ENCODE results near the gene GLDC.
"Not testable (repeated sequence)": the region's sequence is repeated elsewhere in the genome, so short reads cannot be mapped to it uniquely, and the experiment has no call there.

The GLDC gene

GRCh38 chr9:6645355-6646292, at the start of gene GLDC:
TSS of gene GLDC (minus strand) at chr9:6645729. CDS start at chr9:6645499, 230 bp downstream.
- in situ Hi-C loops (cut with HindIII; ENCODE audit: low pct_unique_long_range_greater_than_20kb, low sequenced_read_pairs): no loop called here
- DNase-seq (ENCODE audit: low read depth in 1 of 2, low spot score in 1 of 2): peak; percentile 90 to 94
- no peak for TF ChIP-seq JUND (IDR thresholded peaks at IDR 0.05; ENCODE audit: low read depth)

GRCh38 chr9:6692881-6693361, 47.4 kb upstream of the GLDC start:
- TF ChIP-seq JUND (IDR thresholded peaks at IDR 0.05; ENCODE audit: low read depth): no peak
- in situ Hi-C loops (cut with HindIII; ENCODE audit: low pct_unique_long_range_greater_than_20kb, low sequenced_read_pairs): no loop called here
- no peak for DNase-seq (ENCODE audit: low read depth in 1 of 2, low spot score in 1 of 2)

DNA sequence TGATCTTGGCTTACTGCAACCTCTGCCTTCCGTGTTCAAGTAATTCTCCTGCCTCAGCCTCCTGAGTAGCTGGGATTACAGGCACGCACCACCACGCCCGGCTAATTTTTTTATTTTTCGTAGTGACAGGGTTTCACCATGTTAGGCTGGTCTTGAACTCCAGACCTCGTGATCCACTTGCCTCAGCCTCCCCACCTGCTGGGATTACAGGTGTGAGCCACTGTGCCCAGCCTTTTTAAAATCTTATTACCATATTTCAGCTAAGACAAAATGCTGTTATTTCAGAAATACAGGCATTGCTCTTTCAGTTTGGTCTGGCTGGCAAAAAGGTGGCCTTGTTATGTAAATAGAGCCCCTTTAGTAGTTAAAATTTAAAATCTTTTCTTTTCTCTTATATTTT, 46.9 kb upstream of the GLDC start:
- DNase-seq (ENCODE audit: low read depth in 1 of 2, low spot score in 1 of 2): no peak
- in situ Hi-C loops (cut with HindIII; ENCODE audit: low pct_unique_long_range_greater_than_20kb, low sequenced_read_pairs): no loop called here
- no peak for TF ChIP-seq JUND (IDR thresholded peaks at IDR 0.05; ENCODE audit: low read depth)

DNA sequence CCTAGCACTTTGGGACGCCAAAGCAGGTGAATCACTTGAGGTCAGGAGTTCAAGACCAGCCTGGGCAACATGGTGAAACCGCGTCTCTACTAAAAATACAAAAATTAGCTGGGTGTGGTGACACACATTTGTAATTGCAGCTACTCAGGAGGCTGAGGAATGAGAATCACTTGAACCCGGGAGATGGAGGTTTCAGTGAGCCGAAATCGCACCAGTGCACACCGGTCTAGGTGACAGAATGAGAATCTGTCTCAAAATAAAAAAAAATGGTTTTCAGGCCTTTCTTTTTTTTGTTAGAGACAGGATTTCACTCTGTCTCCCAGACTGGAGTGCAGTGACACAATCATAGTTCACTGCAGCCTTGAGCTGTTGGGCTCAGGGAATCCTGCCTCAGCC, 45.1 kb upstream of the GLDC start:
- in situ Hi-C loops (cut with HindIII; ENCODE audit: low pct_unique_long_range_greater_than_20kb, low sequenced_read_pairs); DNase-seq (ENCODE audit: low read depth in 1 of 2, low spot score in 1 of 2): not testable (repeated sequence)

DNA sequence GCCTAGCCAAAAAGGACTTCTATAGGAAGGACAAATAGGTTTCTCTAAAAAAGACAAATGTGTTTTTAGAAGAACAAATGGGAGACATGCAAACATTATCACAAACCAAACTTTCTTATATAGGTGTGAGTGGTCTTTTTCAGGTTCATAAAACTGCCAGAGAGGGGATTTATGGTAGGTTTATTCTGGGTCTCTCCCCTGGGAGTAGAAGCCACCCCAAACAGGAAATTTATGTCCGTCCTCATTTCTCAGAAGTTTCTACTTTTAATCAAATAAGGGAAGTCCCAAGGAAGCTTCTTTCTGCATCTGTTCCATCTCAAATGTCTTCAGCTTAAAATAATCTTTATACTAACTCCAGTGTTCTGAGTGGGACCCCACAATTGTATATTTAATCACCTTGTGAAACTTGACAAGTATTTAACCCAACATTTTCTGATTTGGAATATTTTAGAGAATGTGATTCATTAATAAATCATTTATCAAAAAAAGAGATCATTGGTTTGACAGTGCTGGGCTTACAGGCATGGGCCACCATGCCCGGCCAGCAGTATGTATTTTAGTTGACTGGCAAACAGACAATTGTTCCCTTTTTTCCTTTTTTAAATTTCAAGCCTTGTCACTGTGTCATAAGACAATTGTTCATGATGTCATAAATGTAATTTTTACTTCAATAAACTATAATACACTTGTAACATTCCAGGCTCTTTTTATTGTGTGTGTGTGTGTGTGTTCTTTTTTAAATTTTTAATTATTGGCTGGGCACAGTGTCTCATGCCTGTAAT, 44.6 kb upstream of the GLDC start:
- in situ Hi-C loops (cut with HindIII; ENCODE audit: low pct_unique_long_range_greater_than_20kb, low sequenced_read_pairs): no loop called here
- no peak for DNase-seq (ENCODE audit: low read depth in 1 of 2, low spot score in 1 of 2)
- TF ChIP-seq JUND (IDR thresholded peaks at IDR 0.05; ENCODE audit: low read depth): no peak

GRCh38 chr9:6687180-6687579, 41.7 kb upstream of the GLDC start:
- in situ Hi-C loops (cut with HindIII; ENCODE audit: low pct_unique_long_range_greater_than_20kb, low sequenced_read_pairs): no loop called here
- no peak for DNase-seq (ENCODE audit: low read depth in 1 of 2, low spot score in 1 of 2)
- no peak for TF ChIP-seq JUND (IDR thresholded peaks at IDR 0.05; ENCODE audit: low read depth)

- TF ChIP-seq JUND (IDR thresholded peaks at IDR 0.05; ENCODE audit: low read depth): no peak
- DNase-seq (ENCODE audit: low read depth in 1 of 2, low spot score in 1 of 2): peak in 1 of 2 experiments; percentile 43
- in situ Hi-C loops (cut with HindIII; ENCODE audit: low pct_unique_long_range_greater_than_20kb, low sequenced_read_pairs): no loop called here
These were observed 40.9 kb upstream of the GLDC start for GRCh38 chr9:6686396-6686795.

DNA sequence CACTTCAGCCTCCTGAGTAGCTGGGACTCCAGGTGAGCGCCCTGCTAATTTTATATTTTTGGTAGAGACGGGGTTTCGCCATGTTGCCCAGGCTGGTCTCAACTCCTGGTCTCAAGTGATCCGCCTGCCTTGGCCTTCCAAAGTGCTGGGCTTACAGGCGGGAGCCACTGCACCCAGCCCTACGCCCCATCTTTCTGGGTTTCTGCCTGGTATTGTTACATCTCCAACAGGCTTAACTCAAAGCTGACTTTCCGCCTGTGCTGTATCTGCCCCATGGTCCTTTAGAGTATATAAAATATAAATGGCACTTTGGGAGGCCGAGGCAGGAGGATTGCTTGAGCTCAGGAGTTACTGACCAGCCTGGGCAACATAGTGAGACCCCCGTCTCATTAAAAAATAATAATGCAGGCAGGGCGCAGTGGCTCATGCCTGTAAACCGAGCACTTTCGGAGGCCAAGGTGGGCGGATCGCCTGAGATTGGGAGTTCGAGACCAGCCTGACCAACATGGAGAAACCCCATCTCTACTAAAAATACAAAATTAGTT, 36.5 kb upstream of the GLDC start:
- no peak for DNase-seq (ENCODE audit: low read depth in 1 of 2, low spot score in 1 of 2)
- TF ChIP-seq JUND (IDR thresholded peaks at IDR 0.05; ENCODE audit: low read depth): no peak
- in situ Hi-C loops (cut with HindIII; ENCODE audit: low pct_unique_long_range_greater_than_20kb, low sequenced_read_pairs): no loop called here

- DNase-seq (ENCODE audit: low read depth in 1 of 2, low spot score in 1 of 2): peak; percentile 84 to 96
- TF ChIP-seq JUND (IDR thresholded peaks at IDR 0.05; ENCODE audit: low read depth): no peak
- in situ Hi-C loops (cut with HindIII; ENCODE audit: low pct_unique_long_range_greater_than_20kb, low sequenced_read_pairs): no loop called here
These were observed 35.8 kb upstream of the GLDC start for GRCh38 chr9:6681147-6681956.

- DNase-seq (ENCODE audit: low read depth in 1 of 2, low spot score in 1 of 2): peak; percentile 12 to 74
- no peak for TF ChIP-seq JUND (IDR thresholded peaks at IDR 0.05; ENCODE audit: low read depth)
These were observed 35.2 kb upstream of the GLDC start for GRCh38 chr9:6680797-6681146.

DNA sequence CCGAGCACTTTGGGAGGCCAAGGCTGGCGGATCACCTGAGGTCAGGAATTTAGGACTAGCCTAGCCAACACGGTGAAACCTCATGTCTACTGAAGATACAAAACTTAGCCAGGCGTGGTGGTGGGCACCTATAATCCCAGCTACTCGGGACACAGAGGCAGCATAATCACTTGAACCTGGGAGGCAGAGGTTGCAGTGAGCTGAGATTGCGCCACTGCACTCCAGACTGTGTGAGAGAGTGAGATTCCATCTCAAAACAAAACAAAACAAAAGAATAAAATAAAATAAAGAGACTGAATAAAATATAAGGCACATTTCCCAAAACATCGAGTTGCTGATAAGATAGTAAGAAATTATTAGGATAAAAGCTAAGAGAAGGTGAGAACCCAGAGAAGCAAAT, 32.3 kb upstream of the GLDC start:
- in situ Hi-C loops (cut with HindIII; ENCODE audit: low pct_unique_long_range_greater_than_20kb, low sequenced_read_pairs): no loop called here
- TF ChIP-seq JUND (IDR thresholded peaks at IDR 0.05; ENCODE audit: low read depth): no peak

More at GRCh38 chr9:6680797-6681146, 35.2 kb upstream of the GLDC start:
- in situ Hi-C loops (cut with HindIII; ENCODE audit: low pct_unique_long_range_greater_than_20kb, low sequenced_read_pairs): no loop called here

More for the DNA sequence above, 32.3 kb upstream of the GLDC start:
- no peak for DNase-seq (ENCODE audit: low read depth in 1 of 2, low spot score in 1 of 2)

Measured in T47D (cell line).